Measurements from ENCODE around the gene GLYATL2. TPM values are rescaled to one million over a fixed set of nuclear protein-coding genes. Genes with fewer than 3 reads are reported as not detected.

The GLYATL2 gene
- total and polyA plus RNA-seq, 9 of the 15 experiments (the other 6 are each of a cell fraction or from before 2014, with no cell fraction given): not detected

DNA sequence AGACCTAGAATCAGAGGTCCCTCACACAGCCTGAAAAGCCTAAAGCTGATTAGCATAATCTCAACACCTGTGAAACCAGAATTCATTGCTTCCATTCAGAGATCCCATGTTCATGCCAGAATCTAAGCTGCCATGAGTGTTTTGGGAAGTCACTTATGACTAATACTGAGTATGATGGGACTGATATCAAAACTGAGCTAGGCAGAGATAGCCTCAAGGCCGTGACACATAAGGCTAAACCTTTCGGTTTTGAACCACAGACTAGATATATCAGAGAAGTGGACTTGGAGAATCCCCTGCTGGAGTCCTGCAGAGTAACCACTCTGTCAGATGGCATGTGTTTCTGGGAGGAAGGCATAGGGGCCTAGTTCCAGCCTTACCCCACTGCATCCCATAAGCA is 23.1 kb upstream of the GLYATL2 start:
- ATAC-seq (no peak), FAIRE-seq (no peak), DNase-seq (ENCODE audit: extremely low read depth in 1 of 4, low spot score in 3 of 4) (no peak)
- WGBS (ENCODE audit: insufficient coverage, low coverage, missing lambda C conversion rate): 0% methylated on average over 2 of the region's 2 CpGs
- in situ Hi-C loops (cut with MboI): no loop called here
- TF ChIP-seq NFATC3 (IDR thresholded peaks at IDR 0.05): no peak
- TF ChIP-seq FOSL1 (tag; conservative IDR thresholded peaks at IDR 0.05): peak; percentile 57
- Histone ChIP-seq H3K79me2 (ENCODE audit: control insufficient read depth, insufficient read depth, low read length) (no peaks in the 10 kb centered on the region), H3K4me2 (ENCODE audit: insufficient read depth, low read length) (no peak overlapping the region), H4K20me1 (replicated peaks; ENCODE audit: control insufficient read depth, insufficient read depth, low read length) (no peaks in the 10 kb centered on the region), H3K9me1 (ENCODE audit: control insufficient read depth, insufficient read depth, low read length) (no peaks in the 10 kb centered on the region), H3K9ac (ENCODE audit: insufficient read depth in 1 of 2, low read depth in 2 of 2, low read length in 2 of 2) (no peak overlapping the region), H3K36me3 (ENCODE audit: control insufficient read depth, insufficient read depth, low read length) (no peaks in the 10 kb centered on the region), H3K4me3 (no peak overlapping the region), H3K27ac (ENCODE audit: extremely low read depth, low read depth, low read length) (no peak overlapping the region), H2AFZ (ENCODE audit: low read depth, low read length) (no peak overlapping the region), H3K9me3 (replicated peaks; ENCODE audit: control insufficient read depth, insufficient read depth, low read depth, low read length) (no peaks in the 10 kb centered on the region), H3K27me3 (ENCODE audit: control insufficient read depth in 2 of 2, insufficient read depth in 2 of 2, low read length in 2 of 2) (no peaks in the 10 kb centered on the region), H3K4me1 (replicated peaks in 1 of 2; ENCODE audit: control insufficient read depth in 2 of 2, insufficient read depth in 2 of 2, low read length in 2 of 2) (no peaks in the 10 kb centered on the region)
- ChIA-PET POLR2A (no interaction called here), CTCF (ENCODE audit: low intra/inter-chr PET ratio) (no interaction called here)
- no TSS peak for BruUV-seq (replicated peaks)
- intact Hi-C loops (cut with micrococcal nuclease): no loop called here

DNA sequence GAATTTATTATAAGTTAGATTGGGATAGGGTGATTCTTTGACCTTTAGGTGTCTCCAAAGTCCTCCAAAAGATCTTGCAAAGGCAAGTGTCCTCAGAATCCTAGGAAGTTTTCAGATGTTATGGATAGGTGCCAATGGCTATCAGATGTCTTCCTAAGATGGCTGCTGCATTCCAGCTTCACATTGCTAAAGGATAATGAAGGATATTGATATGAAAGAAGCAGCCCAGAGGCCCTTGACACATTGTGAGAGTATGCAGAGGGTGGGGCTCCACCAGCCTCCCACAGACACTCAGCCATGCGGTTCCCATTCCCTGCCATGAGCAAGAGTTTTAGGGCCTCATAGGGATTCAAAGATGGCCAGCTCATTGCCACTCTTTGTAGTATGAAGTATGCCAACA is 22.3 kb upstream of the GLYATL2 start:
- H3K9me3 ChIP-seq (replicated peaks; ENCODE audit: control insufficient read depth, insufficient read depth, low read depth, low read length): no peaks in the 10 kb centered on the region
- no TSS peak for BruUV-seq (replicated peaks)
- H3K79me2 ChIP-seq (ENCODE audit: control insufficient read depth, insufficient read depth, low read length): no peaks in the 10 kb centered on the region
- TF ChIP-seq HNRNPL (IDR thresholded peaks at IDR 0.05; ENCODE audit: low read depth, low read length): no peak
- TF ChIP-seq ZSCAN29 (IDR thresholded peaks at IDR 0.05): no peak
- no peak for TF ChIP-seq MCM3 (IDR thresholded peaks at IDR 0.05)
- no peak for TF ChIP-seq BCOR (IDR thresholded peaks at IDR 0.05)
- no peak for TF ChIP-seq RFX7 (CRISPR knock-in tag; IDR thresholded peaks at IDR 0.05)
- no peak for TF ChIP-seq ZKSCAN3 (CRISPR knock-in tag; IDR thresholded peaks at IDR 0.05)
- no peak for TF ChIP-seq MAFG (tag; conservative IDR thresholded peaks at IDR 0.05)
- no peak for TF ChIP-seq DIDO1 (tag; IDR thresholded peaks at IDR 0.05; ENCODE audit: low read depth)
- TF ChIP-seq ZNF253 (CRISPR knock-in tag; conservative IDR thresholded peaks at IDR 0.05): no peak
- H3K9ac ChIP-seq (ENCODE audit: insufficient read depth in 1 of 2, low read depth in 2 of 2, low read length in 2 of 2): no peak overlapping the region
- ChIA-PET CTCF (ENCODE audit: low intra/inter-chr PET ratio) (no interaction called here), POLR2A (no interaction called here)
- H3K9me1 ChIP-seq (ENCODE audit: control insufficient read depth, insufficient read depth, low read length): no peaks in the 10 kb centered on the region
- DNase-seq (ENCODE audit: extremely low read depth in 1 of 4, low spot score in 3 of 4) (no peak), ATAC-seq (no peak), FAIRE-seq (no peak)
- WGBS (ENCODE audit: insufficient coverage, low coverage, missing lambda C conversion rate): 0% methylated on average over 1 of the region's 1 CpG
- no peaks in the 10 kb centered on the region for H3K27me3 ChIP-seq (ENCODE audit: control insufficient read depth in 2 of 2, insufficient read depth in 2 of 2, low read length in 2 of 2)
- in situ Hi-C loops (cut with MboI): no loop called here
- H2AFZ ChIP-seq (ENCODE audit: low read depth, low read length): no peak overlapping the region
- no peak overlapping the region for H3K27ac ChIP-seq (ENCODE audit: extremely low read depth, low read depth, low read length)
- no peak overlapping the region for H3K4me3 ChIP-seq
- no peaks in the 10 kb centered on the region for H4K20me1 ChIP-seq (replicated peaks; ENCODE audit: control insufficient read depth, insufficient read depth, low read length)
- H3K36me3 ChIP-seq (ENCODE audit: control insufficient read depth, insufficient read depth, low read length): no peaks in the 10 kb centered on the region
- no peak overlapping the region for H3K4me2 ChIP-seq (ENCODE audit: insufficient read depth, low read length)
- H3K4me1 ChIP-seq (replicated peaks in 1 of 2; ENCODE audit: control insufficient read depth in 2 of 2, insufficient read depth in 2 of 2, low read length in 2 of 2): no peaks in the 10 kb centered on the region
- intact Hi-C loops (cut with micrococcal nuclease): no loop called here

Data from K562 (cell line).